Middle frontal gyrus (tissue), 1 donor: Measurements from ENCODE around the gene HSPA12A.
"Not testable (repeated sequence)": the region's sequence is repeated elsewhere in the genome, so short reads cannot be mapped to it uniquely, and the experiment has no call there.

Experiments
- DNase-seq: peaks from one replicate; pipeline ENCODE4 v3.0.0-alpha.2; 2015; ENCODE audit warnings: low spot score; ENCODE audit errors: extremely low spot score

HSPA12A gene

DNA sequence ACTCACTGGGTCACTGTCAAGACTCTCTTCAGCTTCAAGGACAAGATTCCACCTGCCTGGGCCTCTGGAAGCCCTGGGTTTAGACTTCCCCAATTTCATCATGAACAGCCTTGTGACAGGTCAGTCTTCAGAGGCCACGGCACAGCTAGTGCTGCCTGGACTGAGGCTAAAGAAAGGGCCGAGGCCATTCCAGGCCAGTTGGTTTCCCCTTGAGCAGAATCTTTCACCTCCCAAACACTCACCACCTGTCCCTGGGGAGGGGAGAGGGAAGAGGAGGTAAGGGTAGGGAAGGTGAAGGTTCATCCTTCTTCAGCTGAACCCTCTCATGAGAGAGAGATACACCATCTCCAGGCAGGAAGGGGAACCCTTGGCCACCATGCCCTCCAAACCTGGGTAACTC, 24.3 kb downstream of the HSPA12A start:
- DNase-seq, result no peak

DNA sequence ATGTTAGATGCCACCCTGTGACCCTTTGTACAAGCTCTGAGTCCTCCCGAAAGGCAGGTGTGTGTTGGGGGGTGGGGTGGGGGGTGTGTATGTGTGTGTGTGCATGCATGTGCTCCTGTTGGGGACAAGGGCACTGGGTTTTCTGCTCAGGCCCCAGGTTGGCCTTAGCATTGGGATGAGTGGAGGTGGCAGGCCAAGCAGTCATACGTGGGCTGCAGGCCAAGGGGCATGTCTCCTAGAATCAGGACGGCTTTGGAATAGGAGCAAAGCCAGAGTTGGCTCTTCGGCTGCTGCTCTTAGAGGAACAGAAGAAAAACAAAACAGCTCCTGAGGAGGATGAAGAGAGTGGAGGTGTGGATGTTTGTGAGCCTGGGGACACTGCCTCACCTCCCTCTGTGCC, 26.0 kb downstream of the HSPA12A start:
- no peak for DNase-seq

DNA sequence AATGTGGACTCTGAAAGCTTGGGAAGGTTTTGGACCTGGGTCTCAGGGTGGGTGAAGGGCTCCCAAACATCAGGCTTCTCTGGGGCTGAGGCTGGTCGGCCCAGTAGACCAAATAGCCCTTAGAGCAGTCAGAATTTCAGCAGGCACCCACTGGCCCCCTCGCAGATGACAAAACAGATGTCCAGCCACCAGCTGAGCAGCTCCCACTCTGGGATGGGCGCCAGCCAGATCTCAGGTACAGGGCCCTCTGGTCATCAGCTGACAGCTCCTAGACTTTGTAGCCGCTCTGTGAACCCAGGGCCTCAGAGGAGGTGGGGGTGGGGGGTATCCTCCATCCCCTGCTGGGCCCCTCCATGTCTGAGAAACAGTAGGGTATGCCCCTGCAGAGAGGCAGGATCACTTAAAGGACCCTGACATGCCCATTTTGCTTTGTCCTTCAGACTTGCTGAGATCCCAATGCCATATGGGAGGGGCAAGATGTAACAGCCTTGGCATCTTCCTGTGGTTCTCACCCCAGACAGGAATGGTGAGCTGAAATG, 26.5 kb downstream of the HSPA12A start:
- no peak for DNase-seq

DNA sequence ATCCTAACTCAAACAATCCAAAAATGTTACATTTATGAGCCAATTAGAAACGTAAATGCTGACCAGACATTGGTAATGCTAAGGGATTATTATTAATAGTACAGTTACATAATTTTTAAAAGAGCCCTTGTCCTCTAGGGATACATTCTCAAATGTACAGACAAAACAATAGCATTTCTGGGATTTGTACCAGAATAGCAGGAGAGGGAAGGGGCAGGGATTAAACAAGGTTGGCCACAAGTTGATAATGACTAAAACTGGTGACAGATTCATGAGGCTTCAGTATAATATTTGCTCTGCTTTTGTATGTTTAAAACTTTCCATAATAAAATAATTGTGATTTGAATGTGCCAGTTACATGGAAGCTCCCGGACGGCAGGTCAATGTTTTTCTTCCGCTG, 27.0 kb downstream of the HSPA12A start:
- no peak for DNase-seq

GRCh38 chr10:116713846-116714245, 28.5 kb downstream of the HSPA12A start:
- DNase-seq, result no peak

GRCh38 chr10:116712989-116713543, 29.3 kb downstream of the HSPA12A start:
- DNase-seq, result no peak

DNA sequence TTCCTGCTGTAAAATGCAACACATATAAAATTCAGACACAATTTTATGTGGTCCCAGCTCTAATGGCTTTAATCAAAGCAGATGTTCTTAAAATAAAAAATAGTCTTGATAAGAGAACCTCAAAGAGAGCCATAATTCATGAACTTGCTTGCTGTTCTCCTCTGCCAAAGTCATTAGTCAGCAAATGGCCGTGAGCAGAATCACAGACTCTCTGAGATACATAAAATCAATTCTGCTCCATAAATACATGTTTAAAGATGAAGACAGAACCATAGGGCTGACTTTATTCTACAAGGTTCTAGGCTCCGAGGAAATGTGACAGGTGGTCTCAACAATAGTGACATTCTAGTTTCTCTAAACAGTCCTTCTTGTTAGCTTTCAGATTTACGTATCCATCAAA, 29.8 kb downstream of the HSPA12A start:
- DNase-seq, result no peak

GRCh38 chr10:116711803-116712202, 30.6 kb downstream of the HSPA12A start:
- DNase-seq, result not testable (repeated sequence)

DNA sequence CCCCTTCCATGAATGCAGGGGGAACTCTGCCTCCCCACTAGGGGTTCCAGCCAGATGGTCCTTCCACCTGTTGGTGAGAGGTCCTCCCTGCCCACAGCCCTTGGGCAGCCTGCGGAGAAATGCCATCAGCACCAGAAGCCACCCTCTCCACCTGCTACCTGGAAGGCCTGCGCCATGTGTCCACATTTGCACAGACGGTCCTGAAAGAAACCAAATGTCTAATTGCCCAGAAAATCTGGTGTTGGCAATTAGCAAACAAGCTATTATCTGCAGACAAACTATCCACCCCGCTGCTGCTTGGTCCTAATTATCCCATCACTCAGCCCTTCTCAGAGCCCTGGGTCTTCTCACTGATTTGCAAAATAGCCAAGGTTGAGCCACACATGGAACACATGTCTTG, 32.3 kb downstream of the HSPA12A start:
- no peak for DNase-seq

GRCh38 chr10:116708877-116709276, 33.5 kb downstream of the HSPA12A start:
- DNase-seq, result peak; percentile 33

DNA sequence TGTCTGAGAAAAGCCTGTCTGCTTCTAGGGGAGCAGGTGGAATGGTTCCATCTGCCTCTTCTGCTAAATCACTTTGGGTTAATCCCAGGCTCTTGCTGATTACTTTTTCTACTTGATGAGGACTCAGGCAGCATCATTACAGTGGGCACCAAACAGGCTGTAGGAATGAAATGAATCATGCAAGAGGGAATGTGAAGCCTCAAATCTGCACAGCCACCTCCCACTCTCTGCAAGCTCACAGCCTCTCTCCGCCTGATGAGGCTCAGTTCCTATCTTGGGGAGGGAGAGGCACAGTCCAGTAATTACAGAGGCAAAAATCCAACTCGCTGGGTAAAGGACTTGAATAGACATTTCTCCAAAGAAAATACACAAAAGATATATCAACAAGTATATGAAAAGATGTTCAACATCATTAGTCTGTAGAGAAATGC, 34.0 kb downstream of the HSPA12A start:
- peak; percentile 40 for DNase-seq

GRCh38 chr10:116707981-116708380, 34.4 kb downstream of the HSPA12A start:
- DNase-seq, result no peak

- DNase-seq, result no peak
Observed at GRCh38 chr10:116706281-116706680, 36.1 kb downstream of the HSPA12A start.

- DNase-seq, result no peak
Observed at GRCh38 chr10:116705498-116705897, 36.9 kb downstream of the HSPA12A start.

DNA sequence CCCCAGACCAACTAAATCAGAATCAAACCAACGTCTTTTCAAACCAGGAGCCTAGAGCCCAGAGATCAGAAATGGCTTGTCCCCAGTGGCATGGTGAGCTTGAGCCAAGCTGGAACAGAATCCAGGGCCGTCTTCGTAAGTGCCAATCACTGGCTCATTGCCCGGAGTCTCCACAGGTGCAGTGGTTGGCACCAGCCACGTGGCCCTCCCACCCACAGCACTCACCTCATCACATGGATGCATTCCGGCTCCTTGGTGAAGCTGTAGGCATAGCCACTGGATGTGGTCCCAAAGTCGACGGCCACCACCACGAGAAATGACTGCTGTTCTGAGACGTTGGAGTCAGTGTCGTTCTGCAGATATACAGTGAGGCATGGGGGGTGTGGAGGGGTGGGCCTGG, 37.4 kb downstream of the HSPA12A start:
- DNase-seq, result no peak

DNA sequence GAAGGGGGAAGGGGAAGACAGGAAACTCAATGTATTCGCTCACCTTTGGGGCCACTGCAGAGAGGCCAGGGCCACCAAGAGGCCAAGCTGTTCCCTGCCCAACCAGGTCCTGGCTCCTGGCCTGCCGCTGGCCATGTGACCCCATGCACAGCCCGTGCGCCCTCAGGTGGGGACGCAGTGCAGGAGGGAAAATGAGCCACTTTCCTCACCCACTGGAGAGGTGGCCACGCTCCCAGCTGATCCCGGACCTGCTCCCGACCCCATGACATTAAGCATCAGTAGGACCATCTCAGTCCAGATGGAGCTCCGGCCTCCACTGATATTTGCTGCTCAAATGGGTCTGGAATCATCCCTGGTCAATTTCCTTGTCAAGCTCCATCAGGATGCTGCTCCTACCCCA, 40.2 kb downstream of the HSPA12A start:
- no peak for DNase-seq

DNA sequence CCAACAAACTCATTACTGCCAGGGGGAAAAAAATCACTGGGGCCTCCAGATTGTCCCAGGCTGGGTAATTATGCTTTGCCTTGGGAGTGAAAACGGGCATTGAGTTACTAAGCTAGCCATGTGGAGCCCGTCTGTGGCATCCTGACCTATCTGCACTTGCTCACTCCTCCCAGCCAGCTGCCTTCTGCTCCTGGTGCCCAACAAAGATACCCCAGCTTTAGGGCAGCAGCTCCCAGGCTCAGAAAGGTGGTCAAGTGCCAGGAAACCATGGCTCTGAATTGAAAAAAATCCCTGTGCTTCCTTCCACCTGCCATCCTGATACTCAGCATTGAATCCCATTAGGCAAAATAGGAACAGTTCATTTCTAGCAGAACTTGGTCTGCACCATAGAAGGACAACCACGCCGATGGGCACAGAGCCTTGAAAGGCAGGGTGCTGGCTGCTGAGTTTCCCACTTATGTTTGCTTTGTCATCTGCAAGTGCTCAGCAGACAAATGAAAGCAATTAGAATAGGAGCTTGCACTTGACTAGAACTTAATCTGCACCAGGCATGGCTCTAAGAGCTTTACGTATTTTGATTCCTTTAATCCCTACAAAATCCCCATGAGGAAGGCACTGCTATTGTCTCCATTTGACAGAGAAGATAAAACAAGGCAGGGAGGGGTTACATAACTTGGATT, 42.8 kb downstream of the HSPA12A start:
- DNase-seq, result no peak

- no peak for DNase-seq
Observed at GRCh38 chr10:116699049-116699448, 43.3 kb downstream of the HSPA12A start.

DNA sequence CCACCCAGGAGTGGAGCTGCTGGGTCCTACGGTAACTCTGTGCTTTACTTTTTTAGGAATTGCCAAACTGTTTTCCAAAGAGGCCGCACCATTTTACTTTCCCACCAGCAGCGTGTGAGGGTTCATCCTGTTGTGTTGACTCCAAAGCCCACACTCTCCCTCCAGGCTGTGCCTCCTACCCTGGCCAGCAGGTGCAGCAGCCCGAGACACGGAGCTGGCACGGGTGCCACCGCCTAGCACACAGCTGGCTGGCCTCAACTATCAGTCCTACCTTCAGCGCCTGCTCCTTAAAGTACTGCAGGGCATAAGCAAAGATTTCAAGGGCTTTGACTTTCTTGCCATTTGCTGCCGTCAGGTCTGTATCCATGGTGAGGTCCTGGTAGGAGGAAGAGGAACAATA, 44.0 kb downstream of the HSPA12A start:
- no peak for DNase-seq

- no peak for DNase-seq
Observed at GRCh38 chr10:116697816-116698215, 44.5 kb downstream of the HSPA12A start.

DNA sequence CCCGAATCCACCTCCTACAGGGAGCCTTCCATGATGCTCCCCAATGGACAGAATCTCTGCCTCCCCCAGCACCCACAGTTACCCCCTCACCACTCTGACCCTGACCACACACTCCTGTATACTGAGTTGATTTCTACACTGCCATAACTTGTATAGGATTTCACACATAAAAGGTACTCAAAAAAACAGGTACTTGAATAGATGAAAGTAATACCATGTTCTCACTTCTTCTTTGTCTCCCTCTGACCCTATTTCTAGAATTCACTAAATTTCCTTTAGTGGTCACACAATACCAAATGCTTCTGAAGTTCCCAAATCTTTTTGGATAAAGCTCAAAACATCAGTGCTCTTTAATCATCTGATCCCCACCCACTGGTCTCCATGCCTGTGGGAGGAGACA, 45.4 kb downstream of the HSPA12A start:
- no peak for DNase-seq

DNA sequence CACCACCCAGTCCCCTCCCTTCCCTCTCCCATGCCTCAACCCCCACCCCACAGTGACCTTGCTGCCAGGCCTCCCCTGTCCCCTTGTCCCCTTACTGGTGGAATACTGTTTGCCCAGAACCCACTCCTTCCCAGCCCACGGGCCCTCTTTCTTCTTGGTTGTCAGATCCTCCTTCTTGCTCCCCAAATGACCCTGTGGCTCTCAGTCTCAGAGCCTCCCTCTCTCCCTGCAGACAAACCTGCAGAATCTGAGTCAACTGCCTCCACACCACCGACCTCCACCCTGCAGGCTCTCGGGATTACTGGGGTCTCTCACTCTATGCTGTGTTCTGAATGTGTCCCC, 47.5 kb downstream of the HSPA12A start:
- DNase-seq, result no peak

GRCh38 chr10:116694243-116694926, 48.0 kb downstream of the HSPA12A start:
- DNase-seq, result no peak
